ENCODE results near the gene ATP10A. TPM values are rescaled to one million over a fixed set of nuclear protein-coding genes. Genes with fewer than 3 reads are reported as not detected.

ATP10A gene
- total RNA-seq, 2 experiments from 2014 or later, result 0.06 TPM; not detected in 1

- ChIA-PET POLR2A (interaction anchor here (0.6 to 0.9 kb wide), 4 partner anchors 32 to 651 kb away, joined by 3 to 6 read pairs (median 4); no protein-coding TSS in a partner anchor), CTCF (ENCODE audit: unreplicated experiment) (no interaction called here)
- BruUV-seq (replicated peaks), result no TSS peak
These were observed 94.9 kb downstream of the ATP10A start for GRCh38 chr15:25768271-25768670.

GRCh38 chr15:25767356-25768151, 95.6 kb downstream of the ATP10A start:
- POLR2A ChIA-PET, result interaction anchor here (0.6 to 0.9 kb wide), 2 partner anchors 35 to 650 kb away, joined by 3 to 6 read pairs; no protein-coding TSS in a partner anchor
- DNase-seq (ENCODE audit: low spot score), result no peak
- no peak overlapping the region for H3K4me2 ChIP-seq (ENCODE audit: low read length)
- H3K4me1 ChIP-seq (ENCODE audit: insufficient read depth, low read length, poor library complexity, severe bottlenecking), result no peaks in the 10 kb centered on the region
- H2AFZ ChIP-seq (ENCODE audit: low read length), result no peak overlapping the region
- H3K4me3 ChIP-seq (ENCODE audit: low read depth, low read length, poor library complexity, severe bottlenecking), result no peak overlapping the region
- H3K36me3 ChIP-seq (ENCODE audit: insufficient read depth, low read length), result no peaks in the 10 kb centered on the region
- H3K9me2 ChIP-seq (ENCODE audit: insufficient read depth, low read length), result no peaks in the 10 kb centered on the region
- no peak overlapping the region for H3K27ac ChIP-seq (ENCODE audit: low read depth, low read length, poor library complexity, severe bottlenecking)
- TF ChIP-seq CTCF (conservative IDR thresholded peaks at IDR 0.05; ENCODE audit: low read length) (no peak), EZH2phosphoT487 (IDR thresholded peaks at IDR 0.05; ENCODE audit: borderline replicate concordance, low read depth, low read length) (no peak)
- intact Hi-C loops (cut with micrococcal nuclease; ENCODE audit: unreplicated experiment), result no loop called here
- CTCF ChIA-PET (ENCODE audit: unreplicated experiment), result no interaction called here
- H3K9me3 ChIP-seq (ENCODE audit: low read length), result 0 out of 2 replicates have a peak, but pooled peaks cover 6% of the 10 kb centered on the region
- BruUV-seq (replicated peaks), result no TSS peak
- no peaks in the 10 kb centered on the region for H3K79me2 ChIP-seq (ENCODE audit: insufficient read depth, low read depth, low read length)
- H4K20me1 ChIP-seq (ENCODE audit: insufficient read depth, low read length), result no peaks in the 10 kb centered on the region

More at GRCh38 chr15:25768271-25768670, 94.9 kb downstream of the ATP10A start:
- H4K20me1 ChIP-seq (ENCODE audit: insufficient read depth, low read length), result no peaks in the 10 kb centered on the region
- DNase-seq (ENCODE audit: low spot score), result no peak
- no peaks in the 10 kb centered on the region for H3K9me2 ChIP-seq (ENCODE audit: insufficient read depth, low read length)
- no peak overlapping the region for H2AFZ ChIP-seq (ENCODE audit: low read length)
- intact Hi-C loops (cut with micrococcal nuclease; ENCODE audit: unreplicated experiment), result no loop called here
- no peak overlapping the region for H3K4me3 ChIP-seq (ENCODE audit: low read depth, low read length, poor library complexity, severe bottlenecking)
- no peaks in the 10 kb centered on the region for H3K4me1 ChIP-seq (ENCODE audit: insufficient read depth, low read length, poor library complexity, severe bottlenecking)
- H3K9me3 ChIP-seq (ENCODE audit: low read length), result 0 out of 2 replicates have a peak, but pooled peaks cover 6% of the 10 kb centered on the region
- H3K27ac ChIP-seq (ENCODE audit: low read depth, low read length, poor library complexity, severe bottlenecking), result no peak overlapping the region
- TF ChIP-seq EZH2phosphoT487 (IDR thresholded peaks at IDR 0.05; ENCODE audit: borderline replicate concordance, low read depth, low read length) (no peak), CTCF (conservative IDR thresholded peaks at IDR 0.05; ENCODE audit: low read length) (no peak)
- no peak overlapping the region for H3K4me2 ChIP-seq (ENCODE audit: low read length)
- H3K36me3 ChIP-seq (ENCODE audit: insufficient read depth, low read length), result no peaks in the 10 kb centered on the region
- H3K79me2 ChIP-seq (ENCODE audit: insufficient read depth, low read depth, low read length), result no peaks in the 10 kb centered on the region

- Histone ChIP-seq H3K4me3 (ENCODE audit: low read depth, low read length, poor library complexity, severe bottlenecking) (no peak overlapping the region), H3K4me2 (ENCODE audit: low read length) (no peak overlapping the region), H4K20me1 (ENCODE audit: insufficient read depth, low read length) (no peaks in the 10 kb centered on the region), H2AFZ (ENCODE audit: low read length) (no peak overlapping the region), H3K27ac (ENCODE audit: low read depth, low read length, poor library complexity, severe bottlenecking) (no peak overlapping the region), H3K4me1 (ENCODE audit: insufficient read depth, low read length, poor library complexity, severe bottlenecking) (no peaks in the 10 kb centered on the region), H3K9me2 (ENCODE audit: insufficient read depth, low read length) (no peaks in the 10 kb centered on the region), H3K79me2 (ENCODE audit: insufficient read depth, low read depth, low read length) (no peaks in the 10 kb centered on the region), H3K9me3 (ENCODE audit: low read length) (0 out of 2 replicates have a peak, but pooled peaks cover 6% of the 10 kb centered on the region), H3K36me3 (ENCODE audit: insufficient read depth, low read length) (no peaks in the 10 kb centered on the region)
- no TSS peak for BruUV-seq (replicated peaks)
- POLR2A ChIA-PET, result interaction anchor here (0.6 kb wide), 1 partner anchor 345 kb away, joined by 3 read pairs; no protein-coding TSS in a partner anchor
- no peak for DNase-seq (ENCODE audit: low spot score)
- intact Hi-C loops (cut with micrococcal nuclease; ENCODE audit: unreplicated experiment), result no loop called here
- TF ChIP-seq CTCF (conservative IDR thresholded peaks at IDR 0.05; ENCODE audit: low read length), result no peak
- TF ChIP-seq EZH2phosphoT487 (IDR thresholded peaks at IDR 0.05; ENCODE audit: borderline replicate concordance, low read depth, low read length), result no peak
- CTCF ChIA-PET (ENCODE audit: unreplicated experiment), result interaction anchor here (0.7 kb wide), 1 partner anchor 42 kb away, joined by 3 read pairs; no protein-coding TSS in a partner anchor
These were observed 96.7 kb downstream of the ATP10A start for GRCh38 chr15:25766417-25766816.
